HEK293 (cell line): ENCODE data around the gene RASGEF1B.
A peak's percentile ranks its signal among the peaks of the same experiment; 100 is the strongest.

ENCODE experiments used
- CTCF ChIA-PET: fragments of 350-600 bp; formaldehyde crosslinking; extraction: SDS; loops from one replicate; lab custom pipeline; 2021; ENCODE audit warnings: antibody characterized with exemption; lab: Yijun Ruan, JAX
- POLR2A ChIA-PET: fragments of 300-600 bp; formaldehyde crosslinking; extraction: SDS; loops from one replicate; lab custom pipeline; 2020; ENCODE audit warnings: antibody characterized with exemption, inconsistent platforms; lab: Yijun Ruan, JAX
- H3K27ac ChIP-seq: fragments of 200-500 bp; sonication (Bioruptor generic); 2 replicates; pipeline ENCODE4 v1.5.1; 2014; ENCODE audit warnings: low read depth, low read length, control low read depth, inconsistent platforms; ENCODE audit errors: extremely low read depth
- H3K36me3 ChIP-seq, 2 experiments: fragments of 200-500 bp in 1 of 2; sonication (Bioruptor generic) in 1 of 2; 1 replicate in 1 of 2; 2 replicates in 1 of 2; pipeline ENCODE4 v1.5.1; 2014 to 2017; ENCODE audit warnings: inconsistent platforms in 2 of 2, low read length in 2 of 2; ENCODE audit not compliant: control insufficient read depth in 2 of 2, insufficient read depth in 1 of 2
- H3K4me1 ChIP-seq: fragments of 200-500 bp; sonication (Bioruptor generic); 2 replicates; pipeline ENCODE4 v1.5.1; 2014; ENCODE audit warnings: mild to moderate bottlenecking, low read length, inconsistent platforms; ENCODE audit not compliant: control insufficient read depth, insufficient read depth
- H3K4me3 ChIP-seq: 2 replicates; pipeline ENCODE4 v1.5.1; 2011; ENCODE audit warnings: low read depth, mild to moderate bottlenecking, control low read depth, low read length, moderate library complexity
- H3K9me3 ChIP-seq: fragments of 200-500 bp; sonication (Bioruptor generic); 2 replicates; pipeline ENCODE4 v1.5.1; 2014; ENCODE audit warnings: low read depth, low read length, inconsistent platforms; ENCODE audit not compliant: control insufficient read depth, insufficient read depth
- GLI4 ChIP-seq: fragments of 450-650 bp; formaldehyde crosslinking; IDR thresholded peaks from 2 replicates; pipeline ENCODE4 v1.5.1; 2016; ENCODE audit warnings: missing biosample characterization, missing genetic modification characterization
- KLF8 ChIP-seq: fragments of 450-650 bp; formaldehyde crosslinking; IDR thresholded peaks from 2 replicates; pipeline ENCODE4 v1.5.1; 2016; ENCODE audit warnings: missing biosample characterization, missing genetic modification characterization
- MEIS1 ChIP-seq: sonication (generic); formaldehyde crosslinking; IDR thresholded peaks from 2 replicates; pipeline ENCODE4 v1.8.1; 2022; ENCODE audit warnings: missing genetic modification reagents, mild to moderate bottlenecking, borderline replicate concordance
- SCRT2 ChIP-seq: fragments of 450-650 bp; formaldehyde crosslinking; IDR thresholded peaks from 2 replicates; pipeline ENCODE4 v1.5.1; 2016; ENCODE audit warnings: missing biosample characterization, missing genetic modification characterization
- SP2 ChIP-seq: fragments of 450-650 bp; formaldehyde crosslinking; IDR thresholded peaks from 2 replicates; pipeline ENCODE4 v1.5.1; 2016; ENCODE audit warnings: missing biosample characterization, missing genetic modification characterization
- SP7 ChIP-seq: fragments of 450-650 bp; formaldehyde crosslinking; IDR thresholded peaks from 2 replicates; pipeline ENCODE4 v1.5.1; 2016; ENCODE audit warnings: missing biosample characterization, missing genetic modification characterization
- WT1 ChIP-seq: fragments of 450-650 bp; formaldehyde crosslinking; IDR thresholded peaks from 2 replicates; pipeline ENCODE4 v1.5.1; 2016; ENCODE audit warnings: missing biosample characterization, missing genetic modification characterization
- ZFP37 ChIP-seq: fragments of 450-650 bp; formaldehyde crosslinking; IDR thresholded peaks from 2 replicates; pipeline ENCODE4 v1.5.1; 2016; ENCODE audit warnings: missing biosample characterization, missing genetic modification characterization
- ZIC2 ChIP-seq: fragments of 450-650 bp; formaldehyde crosslinking; IDR thresholded peaks from 2 replicates; pipeline ENCODE4 v1.5.1; 2016; ENCODE audit warnings: missing biosample characterization, missing genetic modification characterization
- ZNF146 ChIP-seq: fragments of 450-650 bp; formaldehyde crosslinking; IDR thresholded peaks from 2 replicates; pipeline ENCODE4 v1.5.1; 2016; ENCODE audit warnings: missing biosample characterization, missing genetic modification characterization
- ZNF155 ChIP-seq: fragments of 450-650 bp; formaldehyde crosslinking; IDR thresholded peaks from 2 replicates; pipeline ENCODE4 v1.5.1; 2016; ENCODE audit warnings: missing biosample characterization, missing genetic modification characterization
- ZNF16 ChIP-seq: fragments of 450-650 bp; formaldehyde crosslinking; IDR thresholded peaks from 2 replicates; pipeline ENCODE4 v1.5.1; 2016; ENCODE audit warnings: low read depth, missing biosample characterization, missing genetic modification characterization
- ZNF184 ChIP-seq: fragments of 450-650 bp; IDR thresholded peaks from 2 replicates; pipeline ENCODE4 v1.5.1; 2018; ENCODE audit warnings: missing biosample characterization, mild to moderate bottlenecking, missing genetic modification characterization
- ZNF266 ChIP-seq: fragments of 450-650 bp; formaldehyde crosslinking; IDR thresholded peaks from 2 replicates; pipeline ENCODE4 v1.5.1; 2016; ENCODE audit warnings: missing biosample characterization, missing genetic modification characterization, low read depth
- ZNF561 ChIP-seq: fragments of 450-650 bp; IDR thresholded peaks from 2 replicates; pipeline ENCODE4 v1.5.1; 2018; ENCODE audit warnings: missing biosample characterization, missing genetic modification characterization, borderline replicate concordance
- ZNF626 ChIP-seq: fragments of 450-650 bp; sonication (Bioruptor Pico); formaldehyde crosslinking; IDR thresholded peaks from 2 replicates; pipeline ENCODE4 v1.5.1; 2018; ENCODE audit warnings: missing biosample characterization, missing genetic modification characterization, inconsistent platforms
- ZNF660 ChIP-seq: fragments of 450-650 bp; IDR thresholded peaks from 2 replicates; pipeline ENCODE4 v1.5.1; 2018; ENCODE audit warnings: missing biosample characterization, mild to moderate bottlenecking, missing genetic modification characterization
- ZNF747 ChIP-seq: fragments of 450-650 bp; formaldehyde crosslinking; IDR thresholded peaks from 2 replicates; pipeline ENCODE4 v1.5.1; 2016; ENCODE audit warnings: missing biosample characterization, missing genetic modification characterization
- ZNF830 ChIP-seq: fragments of 450-650 bp; IDR thresholded peaks from 2 replicates; pipeline ENCODE4 v1.5.0; 2018; ENCODE audit warnings: missing biosample characterization, missing genetic modification characterization, low read depth, mild to moderate bottlenecking, moderate library complexity
- ZNF843 ChIP-seq: fragments of 450-650 bp; formaldehyde crosslinking; IDR thresholded peaks from 2 replicates; pipeline ENCODE4 v1.5.1; 2016; ENCODE audit warnings: missing biosample characterization, missing genetic modification characterization
- TF ChIP-seq, protein P1 (sequence below): fragments of 450-650 bp; formaldehyde crosslinking; IDR thresholded peaks from 2 replicates; pipeline ENCODE4 v1.5.1; 2017; ENCODE audit warnings: missing biosample characterization, missing genetic modification characterization
- TF ChIP-seq, protein P2 (sequence below): fragments of 450-650 bp; formaldehyde crosslinking; IDR thresholded peaks from 2 replicates; pipeline ENCODE4 v1.5.1; 2016; ENCODE audit warnings: missing biosample characterization, missing genetic modification characterization
- TF ChIP-seq, protein P3 (sequence below): fragments of 450-650 bp; formaldehyde crosslinking; IDR thresholded peaks from 2 replicates; pipeline ENCODE4 v1.5.1; 2016; ENCODE audit warnings: missing biosample characterization, missing genetic modification characterization
- TF ChIP-seq, protein P4 (sequence below): fragments of 450-650 bp; formaldehyde crosslinking; IDR thresholded peaks from 2 replicates; pipeline ENCODE4 v1.5.1; 2017; ENCODE audit warnings: missing biosample characterization, missing genetic modification characterization
- TF ChIP-seq, protein P5 (sequence below): fragments of 450-650 bp; IDR thresholded peaks from 2 replicates; pipeline ENCODE4 v1.5.1; 2018; ENCODE audit warnings: missing biosample characterization, mild to moderate bottlenecking, missing genetic modification characterization
- TF ChIP-seq, protein P6 (sequence below): fragments of 450-650 bp; formaldehyde crosslinking; IDR thresholded peaks from 2 replicates; pipeline ENCODE4 v1.5.1; 2016; ENCODE audit warnings: missing biosample characterization, missing genetic modification characterization

The RASGEF1B gene

DNA sequence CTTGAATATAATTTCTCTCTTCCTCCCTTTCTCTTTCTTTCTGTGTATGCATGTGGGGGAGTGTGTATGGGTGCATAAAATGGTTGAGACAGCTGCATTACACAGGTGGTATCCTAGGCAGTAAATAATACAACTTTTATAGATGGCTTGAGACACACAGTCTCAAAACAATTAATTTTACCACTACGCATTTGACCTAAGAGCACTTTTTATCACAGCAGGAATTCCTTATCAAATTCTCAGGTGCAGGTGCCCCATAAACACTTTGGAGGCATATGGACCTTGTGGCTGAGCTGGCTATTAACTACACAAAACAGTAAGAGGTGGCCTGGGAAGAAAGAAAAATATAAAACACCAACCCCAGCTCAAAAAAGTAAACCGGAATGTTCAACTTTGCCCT is 91.3 kb downstream of the RASGEF1B start (continued):
- TF ChIP-seq, protein P1, sequence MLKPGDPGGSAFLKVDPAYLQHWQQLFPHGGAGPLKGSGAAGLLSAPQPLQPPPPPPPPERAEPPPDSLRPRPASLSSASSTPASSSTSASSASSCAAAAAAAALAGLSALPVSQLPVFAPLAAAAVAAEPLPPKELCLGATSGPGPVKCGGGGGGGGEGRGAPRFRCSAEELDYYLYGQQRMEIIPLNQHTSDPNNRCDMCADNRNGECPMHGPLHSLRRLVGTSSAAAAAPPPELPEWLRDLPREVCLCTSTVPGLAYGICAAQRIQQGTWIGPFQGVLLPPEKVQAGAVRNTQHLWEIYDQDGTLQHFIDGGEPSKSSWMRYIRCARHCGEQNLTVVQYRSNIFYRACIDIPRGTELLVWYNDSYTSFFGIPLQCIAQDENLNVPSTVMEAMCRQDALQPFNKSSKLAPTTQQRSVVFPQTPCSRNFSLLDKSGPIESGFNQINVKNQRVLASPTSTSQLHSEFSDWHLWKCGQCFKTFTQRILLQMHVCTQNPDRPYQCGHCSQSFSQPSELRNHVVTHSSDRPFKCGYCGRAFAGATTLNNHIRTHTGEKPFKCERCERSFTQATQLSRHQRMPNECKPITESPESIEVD (tag by site-specific recombination) = peak; percentile 86
- TF ChIP-seq ZNF155 (tag by site-specific recombination) (no peak), ZNF660 (tag by site-specific recombination) (no peak), ZNF747 (no peak), WT1 (tag by site-specific recombination) (peak; percentile 53; the same call in 1 of the 2 replicates), ZNF843 (tag by site-specific recombination) (0 out of 2 replicates have a peak, but pooled peaks have one; percentile 29), MEIS1 (CRISPR knock-in tag) (no peak), ZNF16 (no peak), KLF8 (tag by site-specific recombination) (no peak), ZIC2 (tag by site-specific recombination) (no peak)
- TF ChIP-seq, protein P2, sequence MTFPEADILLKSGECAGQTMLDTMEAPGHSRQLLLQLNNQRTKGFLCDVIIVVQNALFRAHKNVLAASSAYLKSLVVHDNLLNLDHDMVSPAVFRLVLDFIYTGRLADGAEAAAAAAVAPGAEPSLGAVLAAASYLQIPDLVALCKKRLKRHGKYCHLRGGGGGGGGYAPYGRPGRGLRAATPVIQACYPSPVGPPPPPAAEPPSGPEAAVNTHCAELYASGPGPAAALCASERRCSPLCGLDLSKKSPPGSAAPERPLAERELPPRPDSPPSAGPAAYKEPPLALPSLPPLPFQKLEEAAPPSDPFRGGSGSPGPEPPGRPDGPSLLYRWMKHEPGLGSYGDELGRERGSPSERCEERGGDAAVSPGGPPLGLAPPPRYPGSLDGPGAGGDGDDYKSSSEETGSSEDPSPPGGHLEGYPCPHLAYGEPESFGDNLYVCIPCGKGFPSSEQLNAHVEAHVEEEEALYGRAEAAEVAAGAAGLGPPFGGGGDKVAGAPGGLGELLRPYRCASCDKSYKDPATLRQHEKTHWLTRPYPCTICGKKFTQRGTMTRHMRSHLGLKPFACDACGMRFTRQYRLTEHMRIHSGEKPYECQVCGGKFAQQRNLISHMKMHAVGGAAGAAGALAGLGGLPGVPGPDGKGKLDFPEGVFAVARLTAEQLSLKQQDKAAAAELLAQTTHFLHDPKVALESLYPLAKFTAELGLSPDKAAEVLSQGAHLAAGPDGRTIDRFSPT (tag by site-specific recombination) = no peak

DNA sequence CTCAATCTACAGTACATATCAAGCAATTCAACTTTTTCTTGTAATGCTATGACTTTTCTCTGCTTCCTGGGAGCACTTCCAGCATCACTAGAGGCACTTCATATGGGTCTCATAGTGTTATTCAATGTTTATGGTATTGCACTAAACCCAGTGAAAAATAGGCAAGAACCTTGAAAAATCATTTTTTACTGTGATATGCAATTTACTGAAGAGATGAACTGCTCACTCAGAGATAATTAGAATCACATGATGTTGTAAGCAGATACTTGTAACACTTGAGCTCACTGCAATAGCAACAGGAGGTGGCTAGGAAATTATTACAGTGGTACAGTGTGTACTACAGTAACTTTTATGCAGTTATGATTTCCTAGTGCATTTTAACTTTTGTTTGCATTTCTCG is 93.3 kb downstream of the RASGEF1B start:
- no peaks in the 10 kb centered on the region for H3K36me3 ChIP-seq
- H3K27ac ChIP-seq = no peak overlapping the region
- ChIA-PET POLR2A (no interaction called here), CTCF (no interaction called here)
- H3K9me3 ChIP-seq = no peaks in the 10 kb centered on the region
- H3K4me3 ChIP-seq = no peak overlapping the region
- peaks cover 11% of the 10 kb centered on the region for H3K4me1 ChIP-seq
- TF ChIP-seq ZNF561 (tag by site-specific recombination) (no peak), SP7 (tag by site-specific recombination) (no peak), ZFP37 (tag by site-specific recombination) (no peak), ZNF184 (tag by site-specific recombination) (no peak), ZNF146 (tag by site-specific recombination) (no peak), SCRT2 (tag by site-specific recombination) (peak; percentile 88), ZNF266 (tag by site-specific recombination) (no peak), ZNF626 (no peak), SP2 (tag by site-specific recombination) (no peak), ZNF830 (tag by site-specific recombination) (no peak), GLI4 (no peak)
- TF ChIP-seq, protein P1 (tag by site-specific recombination) = peak; percentile 99
- TF ChIP-seq, protein P3, sequence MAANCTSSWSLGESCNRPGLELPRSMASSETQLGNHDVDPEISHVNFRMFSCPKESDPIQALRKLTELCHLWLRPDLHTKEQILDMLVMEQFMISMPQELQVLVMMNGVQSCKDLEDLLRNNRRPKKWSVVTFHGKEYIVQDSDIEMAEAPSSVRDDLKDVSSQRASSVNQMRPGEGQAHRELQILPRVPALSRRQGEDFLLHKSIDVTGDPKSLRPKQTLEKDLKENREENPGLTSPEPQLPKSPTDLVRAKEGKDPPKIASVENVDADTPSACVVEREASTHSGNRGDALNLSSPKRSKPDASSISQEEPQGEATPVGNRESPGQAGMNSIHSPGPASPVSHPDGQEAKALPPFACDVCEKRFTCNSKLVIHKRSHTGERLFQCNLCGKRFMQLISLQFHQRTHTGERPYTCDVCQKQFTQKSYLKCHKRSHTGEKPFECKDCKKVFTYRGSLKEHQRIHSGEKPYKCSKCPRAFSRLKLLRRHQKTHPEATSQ (tag by site-specific recombination) = no peak
- TF ChIP-seq, protein P4, sequence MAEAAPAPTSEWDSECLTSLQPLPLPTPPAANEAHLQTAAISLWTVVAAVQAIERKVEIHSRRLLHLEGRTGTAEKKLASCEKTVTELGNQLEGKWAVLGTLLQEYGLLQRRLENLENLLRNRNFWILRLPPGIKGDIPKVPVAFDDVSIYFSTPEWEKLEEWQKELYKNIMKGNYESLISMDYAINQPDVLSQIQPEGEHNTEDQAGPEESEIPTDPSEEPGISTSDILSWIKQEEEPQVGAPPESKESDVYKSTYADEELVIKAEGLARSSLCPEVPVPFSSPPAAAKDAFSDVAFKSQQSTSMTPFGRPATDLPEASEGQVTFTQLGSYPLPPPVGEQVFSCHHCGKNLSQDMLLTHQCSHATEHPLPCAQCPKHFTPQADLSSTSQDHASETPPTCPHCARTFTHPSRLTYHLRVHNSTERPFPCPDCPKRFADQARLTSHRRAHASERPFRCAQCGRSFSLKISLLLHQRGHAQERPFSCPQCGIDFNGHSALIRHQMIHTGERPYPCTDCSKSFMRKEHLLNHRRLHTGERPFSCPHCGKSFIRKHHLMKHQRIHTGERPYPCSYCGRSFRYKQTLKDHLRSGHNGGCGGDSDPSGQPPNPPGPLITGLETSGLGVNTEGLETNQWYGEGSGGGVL (tag by site-specific recombination) = no peak
- TF ChIP-seq, protein P5, sequence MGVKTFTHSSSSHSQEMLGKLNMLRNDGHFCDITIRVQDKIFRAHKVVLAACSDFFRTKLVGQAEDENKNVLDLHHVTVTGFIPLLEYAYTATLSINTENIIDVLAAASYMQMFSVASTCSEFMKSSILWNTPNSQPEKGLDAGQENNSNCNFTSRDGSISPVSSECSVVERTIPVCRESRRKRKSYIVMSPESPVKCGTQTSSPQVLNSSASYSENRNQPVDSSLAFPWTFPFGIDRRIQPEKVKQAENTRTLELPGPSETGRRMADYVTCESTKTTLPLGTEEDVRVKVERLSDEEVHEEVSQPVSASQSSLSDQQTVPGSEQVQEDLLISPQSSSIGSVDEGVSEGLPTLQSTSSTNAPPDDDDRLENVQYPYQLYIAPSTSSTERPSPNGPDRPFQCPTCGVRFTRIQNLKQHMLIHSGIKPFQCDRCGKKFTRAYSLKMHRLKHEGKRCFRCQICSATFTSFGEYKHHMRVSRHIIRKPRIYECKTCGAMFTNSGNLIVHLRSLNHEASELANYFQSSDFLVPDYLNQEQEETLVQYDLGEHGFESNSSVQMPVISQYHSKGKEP = peak; percentile 42; the same call in 1 of the 2 replicates
- TF ChIP-seq, protein P6, sequence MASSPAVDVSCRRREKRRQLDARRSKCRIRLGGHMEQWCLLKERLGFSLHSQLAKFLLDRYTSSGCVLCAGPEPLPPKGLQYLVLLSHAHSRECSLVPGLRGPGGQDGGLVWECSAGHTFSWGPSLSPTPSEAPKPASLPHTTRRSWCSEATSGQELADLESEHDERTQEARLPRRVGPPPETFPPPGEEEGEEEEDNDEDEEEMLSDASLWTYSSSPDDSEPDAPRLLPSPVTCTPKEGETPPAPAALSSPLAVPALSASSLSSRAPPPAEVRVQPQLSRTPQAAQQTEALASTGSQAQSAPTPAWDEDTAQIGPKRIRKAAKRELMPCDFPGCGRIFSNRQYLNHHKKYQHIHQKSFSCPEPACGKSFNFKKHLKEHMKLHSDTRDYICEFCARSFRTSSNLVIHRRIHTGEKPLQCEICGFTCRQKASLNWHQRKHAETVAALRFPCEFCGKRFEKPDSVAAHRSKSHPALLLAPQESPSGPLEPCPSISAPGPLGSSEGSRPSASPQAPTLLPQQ (tag by site-specific recombination) = no peak
